GM10847 (cell line): ENCODE results near the gene CDY1.
"Not testable (repeated sequence)": the region's sequence is repeated elsewhere in the genome, so short reads cannot be mapped to it uniquely, and the experiment has no call there.

Experiments used
- POLR2A ChIP-seq: IDR thresholded peaks from 2 replicates; pipeline ENCODE4 v1.6.1; 2011; ENCODE audit not compliant: insufficient read length; ENCODE audit errors: extremely low read depth

Gene CDY1

DNA sequence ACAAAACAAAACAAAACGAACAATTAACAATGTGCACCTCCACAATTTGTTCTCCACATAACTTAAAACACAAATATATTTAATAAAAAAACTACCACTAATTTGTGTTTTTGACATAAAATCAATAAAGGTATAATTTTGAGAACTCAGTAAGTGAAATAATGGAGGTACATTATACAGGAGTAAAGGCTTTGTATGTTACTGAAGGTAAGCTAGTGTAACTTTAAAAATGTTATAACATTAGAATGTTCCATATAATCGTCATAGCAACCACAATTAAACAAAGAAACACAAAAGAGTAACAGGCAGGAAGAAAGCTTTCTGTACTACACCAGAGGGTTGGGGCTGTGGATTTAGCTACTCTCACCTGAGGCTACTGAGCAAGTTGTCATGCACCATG, at the start of gene CDY1:
CDY1 (plus strand) TSS at position 301 of the 400 bp plus-strand sequence. CDS start 326 bp downstream, outside the sequence.
- TF ChIP-seq POLR2A = not testable (repeated sequence)
